ENCODE results near the gene GMNN. TPM values are rescaled to one million over a fixed set of nuclear protein-coding genes. Genes with fewer than 3 reads are reported as not detected.

The GMNN gene
- total RNA-seq, 1 experiment from 2014 or later = 44.6 TPM

DNA sequence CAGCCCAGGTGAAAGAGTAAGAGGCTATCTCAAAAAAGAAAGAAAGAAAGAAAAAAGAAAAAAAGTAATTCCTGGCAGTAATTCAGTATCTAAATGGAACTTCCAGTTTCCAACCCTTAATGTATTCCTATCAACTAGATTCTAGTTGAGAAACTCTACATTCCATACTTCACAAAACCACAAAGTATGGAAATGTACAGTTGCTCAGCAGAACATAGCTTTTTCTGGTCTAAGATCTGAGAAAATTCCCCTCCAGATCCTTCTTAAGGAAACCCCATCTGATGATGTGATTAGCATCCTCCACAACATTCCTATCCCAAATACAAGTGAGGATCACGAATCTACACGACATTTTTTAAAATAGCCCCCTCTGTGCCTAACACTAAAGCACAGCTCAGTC lies 20.4 kb downstream of the GMNN start:
- Histone ChIP-seq H3K27ac (ENCODE audit: low read length) (no peak overlapping the region), H3K4me3 (ENCODE audit: low read length) (no peak overlapping the region), H3K79me2 (ENCODE audit: low read length) (no peaks in the 10 kb centered on the region), H3K4me1 (ENCODE audit: insufficient read depth, low read length) (no peaks in the 10 kb centered on the region), H3F3A (ENCODE audit: low read length, unreplicated experiment) (no peaks in the 10 kb centered on the region), H3K4me2 (ENCODE audit: low read length) (no peak overlapping the region), H2AFZ (ENCODE audit: low read length) (no peak overlapping the region), H4K20me1 (ENCODE audit: low read length) (no peaks in the 10 kb centered on the region), H3K36me3 (ENCODE audit: low read depth, low read length) (no peaks in the 10 kb centered on the region), H3K9me2 (replicated peaks; ENCODE audit: low read length) (no peaks in the 10 kb centered on the region), H3K27me3 (ENCODE audit: low read length) (no peaks in the 10 kb centered on the region), H3K9me3 (ENCODE audit: low read length) (no peaks in the 10 kb centered on the region), H3K9ac (ENCODE audit: low read length) (no peak overlapping the region)
- no peak for ATAC-seq
- ChIA-PET CTCF (no interaction called here), POLR2A (ENCODE audit: unreplicated experiment) (interaction anchor here (0.7 kb wide), 1 partner anchor 142 kb away, joined by 6 read pairs; no protein-coding TSS in a partner anchor)
- intact Hi-C loops (cut with micrococcal nuclease) = no loop called here
- BruUV-seq (replicated peaks) = no TSS peak
- TF ChIP-seq EZH2phosphoT487 (IDR thresholded peaks at IDR 0.05; ENCODE audit: borderline replicate concordance, low read length) (no peak), EZH2 (IDR thresholded peaks at IDR 0.05; ENCODE audit: low read length, unreplicated experiment) (no peak)
- TF ChIP-seq, protein P1, sequence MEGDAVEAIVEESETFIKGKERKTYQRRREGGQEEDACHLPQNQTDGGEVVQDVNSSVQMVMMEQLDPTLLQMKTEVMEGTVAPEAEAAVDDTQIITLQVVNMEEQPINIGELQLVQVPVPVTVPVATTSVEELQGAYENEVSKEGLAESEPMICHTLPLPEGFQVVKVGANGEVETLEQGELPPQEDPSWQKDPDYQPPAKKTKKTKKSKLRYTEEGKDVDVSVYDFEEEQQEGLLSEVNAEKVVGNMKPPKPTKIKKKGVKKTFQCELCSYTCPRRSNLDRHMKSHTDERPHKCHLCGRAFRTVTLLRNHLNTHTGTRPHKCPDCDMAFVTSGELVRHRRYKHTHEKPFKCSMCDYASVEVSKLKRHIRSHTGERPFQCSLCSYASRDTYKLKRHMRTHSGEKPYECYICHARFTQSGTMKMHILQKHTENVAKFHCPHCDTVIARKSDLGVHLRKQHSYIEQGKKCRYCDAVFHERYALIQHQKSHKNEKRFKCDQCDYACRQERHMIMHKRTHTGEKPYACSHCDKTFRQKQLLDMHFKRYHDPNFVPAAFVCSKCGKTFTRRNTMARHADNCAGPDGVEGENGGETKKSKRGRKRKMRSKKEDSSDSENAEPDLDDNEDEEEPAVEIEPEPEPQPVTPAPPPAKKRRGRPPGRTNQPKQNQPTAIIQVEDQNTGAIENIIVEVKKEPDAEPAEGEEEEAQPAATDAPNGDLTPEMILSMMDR (conservative IDR thresholded peaks at IDR 0.05; ENCODE audit: low read depth, low read length) = no peak
- no peak for DNase-seq

DNA sequence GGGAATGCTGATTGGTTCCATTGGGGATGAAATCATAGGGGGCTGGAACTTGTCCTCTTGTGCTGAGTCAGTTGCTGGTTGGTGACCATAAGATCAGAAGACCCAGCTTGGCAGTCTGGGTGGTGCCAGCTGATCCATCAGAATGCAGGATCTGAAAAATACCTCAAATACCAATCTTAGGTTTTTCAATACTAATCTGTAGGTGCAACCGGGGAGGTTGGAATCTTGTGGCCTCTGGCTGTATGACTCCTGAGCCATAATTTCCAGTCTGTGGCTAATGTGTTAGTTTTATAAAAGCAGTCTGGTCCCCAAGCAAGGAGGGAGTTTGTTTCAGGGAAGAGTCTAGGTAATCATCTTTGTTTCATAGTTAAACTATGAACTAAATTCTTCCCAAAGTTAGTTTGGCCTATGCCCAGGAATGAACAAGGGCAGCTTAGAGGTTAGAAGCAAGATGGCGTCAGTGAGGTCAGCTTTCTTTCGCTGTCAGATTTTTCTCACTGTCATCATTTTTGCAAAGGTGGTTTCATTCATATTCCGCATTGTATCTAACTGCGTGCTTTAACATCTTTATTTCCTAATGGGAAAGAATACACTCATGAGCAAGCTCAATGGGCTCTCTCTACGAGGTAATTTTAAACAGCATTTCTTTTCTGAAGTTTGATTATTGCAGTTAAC lies 22.0 kb downstream of the GMNN start:
- Histone ChIP-seq H3K9me3 (ENCODE audit: low read length) (no peaks in the 10 kb centered on the region), H3K4me2 (ENCODE audit: low read length) (no peak overlapping the region), H3K27me3 (ENCODE audit: low read length) (no peaks in the 10 kb centered on the region), H3K9me2 (replicated peaks; ENCODE audit: low read length) (no peaks in the 10 kb centered on the region), H3K79me2 (ENCODE audit: low read length) (no peaks in the 10 kb centered on the region), H3F3A (ENCODE audit: low read length, unreplicated experiment) (no peaks in the 10 kb centered on the region), H2AFZ (ENCODE audit: low read length) (no peak overlapping the region), H3K4me3 (ENCODE audit: low read length) (no peak overlapping the region), H3K36me3 (ENCODE audit: low read depth, low read length) (no peaks in the 10 kb centered on the region), H3K9ac (ENCODE audit: low read length) (no peak overlapping the region), H3K4me1 (ENCODE audit: insufficient read depth, low read length) (no peaks in the 10 kb centered on the region), H3K27ac (ENCODE audit: low read length) (no peak overlapping the region), H4K20me1 (ENCODE audit: low read length) (no peaks in the 10 kb centered on the region)
- intact Hi-C loops (cut with micrococcal nuclease) = no loop called here
- no peak for DNase-seq
- TF ChIP-seq, protein P1 (conservative IDR thresholded peaks at IDR 0.05; ENCODE audit: low read depth, low read length) = no peak
- TF ChIP-seq EZH2phosphoT487 (IDR thresholded peaks at IDR 0.05; ENCODE audit: borderline replicate concordance, low read length) (no peak), EZH2 (IDR thresholded peaks at IDR 0.05; ENCODE audit: low read length, unreplicated experiment) (no peak)
- POLR2A ChIA-PET (ENCODE audit: unreplicated experiment) = no interaction called here
- CTCF ChIA-PET = no interaction called here
- no TSS peak for BruUV-seq (replicated peaks)
- no peak for ATAC-seq

DNA sequence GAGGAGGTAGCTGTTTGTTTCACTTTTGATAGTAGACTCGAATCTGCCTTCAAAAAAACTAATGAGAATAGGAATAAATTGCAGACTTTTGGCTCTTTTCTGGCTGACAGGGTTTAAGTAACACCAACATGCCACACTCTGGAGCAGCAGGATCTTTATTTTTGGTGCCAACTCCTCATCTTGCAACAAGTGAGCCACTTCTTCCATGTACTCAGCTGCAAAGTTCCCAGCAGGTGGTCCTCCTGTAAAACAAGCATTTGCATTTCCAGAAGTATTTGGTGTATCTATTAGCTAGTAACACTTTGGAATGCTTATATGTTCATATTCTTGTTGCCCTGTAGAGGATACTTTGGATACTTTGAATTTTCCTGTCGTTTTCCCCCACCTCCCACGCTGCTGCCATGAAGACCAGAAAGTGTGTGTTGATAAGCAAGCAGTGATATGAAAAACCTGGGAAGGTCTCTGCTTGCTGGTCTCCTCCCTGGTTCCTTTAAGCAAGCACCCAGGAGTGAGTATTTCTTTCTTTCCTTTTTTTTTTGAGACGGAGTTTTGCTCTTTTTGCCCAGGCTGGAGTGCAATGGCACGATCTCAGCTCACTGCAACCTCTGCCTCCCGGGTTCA lies 23.0 kb downstream of the GMNN start:
- H3K4me2 ChIP-seq (ENCODE audit: low read length) = no peak overlapping the region
- no peaks in the 10 kb centered on the region for H4K20me1 ChIP-seq (ENCODE audit: low read length)
- H3K36me3 ChIP-seq (ENCODE audit: low read depth, low read length) = no peaks in the 10 kb centered on the region
- ChIA-PET POLR2A (ENCODE audit: unreplicated experiment) (no interaction called here), CTCF (no interaction called here)
- intact Hi-C loops (cut with micrococcal nuclease) = no loop called here
- DNase-seq = no peak
- H3K9ac ChIP-seq (ENCODE audit: low read length) = no peak overlapping the region
- H3K27ac ChIP-seq (ENCODE audit: low read length) = no peak overlapping the region
- no peaks in the 10 kb centered on the region for H3F3A ChIP-seq (ENCODE audit: low read length, unreplicated experiment)
- H3K4me1 ChIP-seq (ENCODE audit: insufficient read depth, low read length) = peaks cover 7% of the 10 kb centered on the region
- ATAC-seq = no peak
- H3K27me3 ChIP-seq (ENCODE audit: low read length) = no peaks in the 10 kb centered on the region
- no peak overlapping the region for H3K4me3 ChIP-seq (ENCODE audit: low read length)
- H3K9me3 ChIP-seq (ENCODE audit: low read length) = no peaks in the 10 kb centered on the region
- BruUV-seq (replicated peaks) = no TSS peak
- TF ChIP-seq EZH2phosphoT487 (IDR thresholded peaks at IDR 0.05; ENCODE audit: borderline replicate concordance, low read length) (no peak), EZH2 (IDR thresholded peaks at IDR 0.05; ENCODE audit: low read length, unreplicated experiment) (no peak)
- TF ChIP-seq, protein P1 (conservative IDR thresholded peaks at IDR 0.05; ENCODE audit: low read depth, low read length) = no peak
- H2AFZ ChIP-seq (ENCODE audit: low read length) = no peak overlapping the region
- no peaks in the 10 kb centered on the region for H3K79me2 ChIP-seq (ENCODE audit: low read length)
- H3K9me2 ChIP-seq (replicated peaks; ENCODE audit: low read length) = no peaks in the 10 kb centered on the region
